ENCODE data around the gene ASB6.

- TF ChIP-seq, protein P1, sequence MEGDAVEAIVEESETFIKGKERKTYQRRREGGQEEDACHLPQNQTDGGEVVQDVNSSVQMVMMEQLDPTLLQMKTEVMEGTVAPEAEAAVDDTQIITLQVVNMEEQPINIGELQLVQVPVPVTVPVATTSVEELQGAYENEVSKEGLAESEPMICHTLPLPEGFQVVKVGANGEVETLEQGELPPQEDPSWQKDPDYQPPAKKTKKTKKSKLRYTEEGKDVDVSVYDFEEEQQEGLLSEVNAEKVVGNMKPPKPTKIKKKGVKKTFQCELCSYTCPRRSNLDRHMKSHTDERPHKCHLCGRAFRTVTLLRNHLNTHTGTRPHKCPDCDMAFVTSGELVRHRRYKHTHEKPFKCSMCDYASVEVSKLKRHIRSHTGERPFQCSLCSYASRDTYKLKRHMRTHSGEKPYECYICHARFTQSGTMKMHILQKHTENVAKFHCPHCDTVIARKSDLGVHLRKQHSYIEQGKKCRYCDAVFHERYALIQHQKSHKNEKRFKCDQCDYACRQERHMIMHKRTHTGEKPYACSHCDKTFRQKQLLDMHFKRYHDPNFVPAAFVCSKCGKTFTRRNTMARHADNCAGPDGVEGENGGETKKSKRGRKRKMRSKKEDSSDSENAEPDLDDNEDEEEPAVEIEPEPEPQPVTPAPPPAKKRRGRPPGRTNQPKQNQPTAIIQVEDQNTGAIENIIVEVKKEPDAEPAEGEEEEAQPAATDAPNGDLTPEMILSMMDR (IDR thresholded peaks at IDR 0.05), result no peak
- TF ChIP-seq POLR2AphosphoS5 (IDR thresholded peaks at IDR 0.05), result no peak
Observed at GRCh38 chr9:129664746-129665388, 22.9 kb upstream of the ASB6 start.
